Measurements from ENCODE around the gene CT45A9.
"Not testable (repeated sequence)": the region's sequence is repeated elsewhere in the genome, so short reads cannot be mapped to it uniquely, and the experiment has no call there.

Gene CT45A9

GRCh38 chrX:135871712-135872111 is at the start of gene CT45A9:
Gene CT45A9 (minus strand): TSS chrX:135871812. CDS start chrX:135868061, 3,751 bp downstream.
- DNase-seq, result not testable (repeated sequence)

- DNase-seq, result not testable (repeated sequence)
Observed at GRCh38 chrX:135920516-135920915, 48.9 kb upstream of the CT45A9 start.

- no peak for DNase-seq
Observed at GRCh38 chrX:135914404-135914803, 42.8 kb upstream of the CT45A9 start.

- DNase-seq, result no peak
Observed at GRCh38 chrX:135910251-135910650, 38.6 kb upstream of the CT45A9 start.

GRCh38 chrX:135893294-135893817 is 21.7 kb upstream of the CT45A9 start, which contains the start of the genes CT45A10 and SAGE1:
Gene CT45A10 (minus strand): TSS chrX:135893444. CDS start chrX:135885344, 8,100 bp downstream.
Gene SAGE1 (plus strand): TSS chrX:135893716. CDS start chrX:135896243, 2,527 bp downstream.
- no peak for DNase-seq

GRCh38 chrX:135892781-135893180 is 21.2 kb upstream of the CT45A9 start:
- DNase-seq, result no peak

GRCh38 chrX:135890087-135890585 is 18.5 kb upstream of the CT45A9 start:
- DNase-seq, result no peak

GRCh38 chrX:135888976-135889375 is 17.4 kb upstream of the CT45A9 start:
- DNase-seq, result not testable (repeated sequence)

GRCh38 chrX:135888230-135888629 is 16.6 kb upstream of the CT45A9 start:
- DNase-seq, result not testable (repeated sequence)

GRCh38 chrX:135882741-135883140 is 11.1 kb upstream of the CT45A9 start:
- DNase-seq, result not testable (repeated sequence)

- DNase-seq, result not testable (repeated sequence)
Observed at GRCh38 chrX:135854438-135854837, 17.2 kb downstream of the CT45A9 start, which contains the start of gene CT45A8. Gene CT45A8 (minus strand): TSS chrX:135854538. CDS start chrX:135850783, 3,755 bp downstream.

GRCh38 chrX:135837180-135837579 is 34.4 kb downstream of the CT45A9 start, which contains the start of gene CT45A7:
Gene CT45A7 (minus strand): TSS chrX:135837280. CDS start chrX:135833533, 3,747 bp downstream.
- not testable (repeated sequence) for DNase-seq

- DNase-seq, result not testable (repeated sequence)
Observed at GRCh38 chrX:135819912-135820311, 51.7 kb downstream of the CT45A9 start, which contains the start of gene CT45A2. Gene CT45A2 (minus strand): TSS chrX:135820012. CDS start chrX:135816265, 3,747 bp downstream.

Data from left hindlimb (tissue), 1 donor.